ENCODE measurements around the gene TICAM1.
"Not testable (repeated sequence)": the region's sequence is repeated elsewhere in the genome, so short reads cannot be mapped to it uniquely, and the experiment has no call there.

Gene TICAM1

GRCh38 chr19:4870025-4870700 lies 38.7 kb upstream of the TICAM1 start:
- DNase-seq (ENCODE audit: low read depth, low spot score): peak; percentile 90
- no peak for TF ChIP-seq CTCF (IDR thresholded peaks at IDR 0.05; ENCODE audit: low read depth, low read length)
- in situ Hi-C loops (cut with HindIII; ENCODE audit: low sequenced_read_pairs): no loop called here
- H3K4me3 ChIP-seq (ENCODE audit: low read depth, low read length): no peak overlapping the region

GRCh38 chr19:4868286-4868834 lies 36.8 kb upstream of the TICAM1 start:
- DNase-seq (ENCODE audit: low read depth, low spot score): no peak
- in situ Hi-C loops (cut with HindIII; ENCODE audit: low sequenced_read_pairs): no loop called here
- no peak for TF ChIP-seq CTCF (IDR thresholded peaks at IDR 0.05; ENCODE audit: low read depth, low read length)
- no peak overlapping the region for H3K4me3 ChIP-seq (ENCODE audit: low read depth, low read length)

- peak; percentile 97 for DNase-seq (ENCODE audit: low read depth, low spot score)
- TF ChIP-seq CTCF (IDR thresholded peaks at IDR 0.05; ENCODE audit: low read depth, low read length): no peak
- in situ Hi-C loops (cut with HindIII; ENCODE audit: low sequenced_read_pairs): no loop called here
- H3K4me3 ChIP-seq (ENCODE audit: low read depth, low read length): peak within 1 kb of the TSS; percentile 93
These were observed 36.2 kb upstream of the TICAM1 start, which contains the start of gene PLIN3 for GRCh38 chr19:4867534-4868285. PLIN3 (minus strand) TSS chr19:4867667; CDS start chr19:4861394, 6,273 bp downstream.

GRCh38 chr19:4866595-4867424 lies 35.3 kb upstream of the TICAM1 start:
- in situ Hi-C loops (cut with HindIII; ENCODE audit: low sequenced_read_pairs): no loop called here
- no peak for TF ChIP-seq CTCF (IDR thresholded peaks at IDR 0.05; ENCODE audit: low read depth, low read length)
- H3K4me3 ChIP-seq (ENCODE audit: low read depth, low read length): peak overlapping the region; percentile 93
- peak; percentile 39 for DNase-seq (ENCODE audit: low read depth, low spot score)

- no peak for DNase-seq (ENCODE audit: low read depth, low spot score)
- in situ Hi-C loops (cut with HindIII; ENCODE audit: low sequenced_read_pairs): no loop called here
- TF ChIP-seq CTCF (IDR thresholded peaks at IDR 0.05; ENCODE audit: low read depth, low read length): no peak
- no peak overlapping the region for H3K4me3 ChIP-seq (ENCODE audit: low read depth, low read length)
These were observed 29.6 kb upstream of the TICAM1 start for GRCh38 chr19:4861147-4861546.

GRCh38 chr19:4859697-4860096 lies 28.2 kb upstream of the TICAM1 start:
- no peak overlapping the region for H3K4me3 ChIP-seq (ENCODE audit: low read depth, low read length)
- no peak for DNase-seq (ENCODE audit: low read depth, low spot score)
- in situ Hi-C loops (cut with HindIII; ENCODE audit: low sequenced_read_pairs): no loop called here
- TF ChIP-seq CTCF (IDR thresholded peaks at IDR 0.05; ENCODE audit: low read depth, low read length): no peak

GRCh38 chr19:4856468-4856867 lies 25.0 kb upstream of the TICAM1 start:
- DNase-seq (ENCODE audit: low read depth, low spot score); in situ Hi-C loops (cut with HindIII; ENCODE audit: low sequenced_read_pairs); H3K4me3 ChIP-seq (ENCODE audit: low read depth, low read length): not testable (repeated sequence)

GRCh38 chr19:4853506-4853905 lies 22.0 kb upstream of the TICAM1 start:
- in situ Hi-C loops (cut with HindIII; ENCODE audit: low sequenced_read_pairs); DNase-seq (ENCODE audit: low read depth, low spot score); H3K4me3 ChIP-seq (ENCODE audit: low read depth, low read length): not testable (repeated sequence)

Data from astrocyte of the spinal cord (primary cell).